CD14-positive monocyte (primary cell): ENCODE results near the gene NOC2L. TPM values are rescaled to one million over a fixed set of nuclear protein-coding genes. Genes with fewer than 3 reads are reported as not detected.

ENCODE experiments used
- DNase-seq, 3 donors: peaks; one replicate each; pipeline ENCODE4 v3.0.0-alpha.2; 2011 to 2022
- H2AFZ ChIP-seq: 2 replicates; pipeline ENCODE4 v1.6.0; 2012; ENCODE audit warnings: mild to moderate bottlenecking, low read depth, low read length, inconsistent platforms; ENCODE audit not compliant: insufficient read depth, poor library complexity, severe bottlenecking
- H3K27ac ChIP-seq, 2 donors: 1 replicate in 1 of 2; 2 replicates in 1 of 2; pipeline ENCODE4 v1.5.1; 2012 to 2013; ENCODE audit warnings: low read length in 2 of 2, control low read depth in 1 of 2, inconsistent platforms in 1 of 2, low read depth in 1 of 2, mild to moderate bottlenecking in 1 of 2
- H3K27me3 ChIP-seq, 2 donors: one replicate each; pipeline versions ENCODE4 v1.6.0 to v1.6.1; 2011 to 2013; ENCODE audit warnings: low read length in 2 of 2; ENCODE audit not compliant: control insufficient read depth in 2 of 2, insufficient read depth in 2 of 2
- H3K36me3 ChIP-seq, 2 donors: replicated peaks in 1 of 2; 1 replicate in 1 of 2; 2 replicates in 1 of 2; pipeline versions ENCODE4 v1.5.1 to v1.6.1; 2012 to 2013; ENCODE audit warnings: low read length in 2 of 2, control low read depth in 1 of 2, inconsistent platforms in 1 of 2, mild to moderate bottlenecking in 1 of 2; ENCODE audit not compliant: insufficient read depth in 2 of 2, control insufficient read depth in 1 of 2
- H3K4me1 ChIP-seq, 2 donors: 1 replicate in 1 of 2; 2 replicates in 1 of 2; pipeline versions ENCODE4 v1.5.1 to v1.6.1; 2012 to 2013; ENCODE audit warnings: low read length in 2 of 2, control low read depth in 1 of 2, inconsistent platforms in 1 of 2, mild to moderate bottlenecking in 1 of 2, moderate library complexity in 1 of 2; ENCODE audit not compliant: insufficient read depth in 2 of 2, control insufficient read depth in 1 of 2
- H3K4me2 ChIP-seq: replicated peaks from 2 replicates; pipeline ENCODE3; 2012; ENCODE audit warnings: low read length, moderate library complexity, mild to moderate bottlenecking; ENCODE audit not compliant: poor library complexity, severe bottlenecking; ENCODE audit errors: extremely low read depth
- H3K4me3 ChIP-seq, 3 experiments: fragments of 200-600 bp in 1 of 3; sonication (generic) in 1 of 3; replicated peaks in 1 of 3; 1 replicate in 2 of 3; 2 replicates in 1 of 3; pipeline ENCODE4 v1.5.1; 2011 to 2013; ENCODE audit warnings: low read length in 3 of 3, mild to moderate bottlenecking in 3 of 3, control low read depth in 2 of 3, low read depth in 2 of 3, inconsistent platforms in 1 of 3, moderate library complexity in 1 of 3
- H3K79me2 ChIP-seq: 2 replicates; pipeline ENCODE4 v1.6.0; 2012; ENCODE audit warnings: mild to moderate bottlenecking, control low read depth, inconsistent platforms, low read length, moderate library complexity; ENCODE audit not compliant: insufficient read depth
- H3K9ac ChIP-seq: 2 replicates; pipeline ENCODE4 v1.6.0; 2017; ENCODE audit warnings: low read length, mild to moderate bottlenecking; ENCODE audit not compliant: insufficient read depth, poor library complexity, severe bottlenecking
- H3K9me3 ChIP-seq, 2 donors: replicated peaks in 1 of 2; 1 replicate in 1 of 2; 2 replicates in 1 of 2; pipeline versions ENCODE4 v1.5.1 to v1.6.1; 2012 to 2013; ENCODE audit warnings: low read length in 2 of 2, control low read depth in 1 of 2; ENCODE audit not compliant: control insufficient read depth in 1 of 2, insufficient read depth in 1 of 2
- H4K20me1 ChIP-seq: 2 replicates; pipeline ENCODE4 v1.6.0; 2012; ENCODE audit warnings: mild to moderate bottlenecking, low read length, control low read depth, moderate library complexity; ENCODE audit not compliant: insufficient read depth
- H3K27ac Mint-ChIP-seq, 7 donors: one replicate each; pipeline ENCODE4 v1.8.0; 2020; ENCODE audit warnings: mild to moderate bottlenecking in 7 of 7, mixed read lengths in 7 of 7, moderate library complexity in 6 of 7, inconsistent platforms in 2 of 7
- H3K27me3 Mint-ChIP-seq, 3 donors: one replicate each; pipeline ENCODE4 v1.8.0; 2021 to 2022; ENCODE audit warnings: low read depth in 3 of 3, mild to moderate bottlenecking in 3 of 3, mixed read lengths in 3 of 3, moderate library complexity in 3 of 3, inconsistent platforms in 1 of 3
- H3K36me3 Mint-ChIP-seq, 2 donors: one replicate each; pipeline ENCODE4 v1.8.0; 2020; ENCODE audit warnings: mixed read lengths in 2 of 2, inconsistent platforms in 1 of 2, mild to moderate bottlenecking in 1 of 2
- H3K4me1 Mint-ChIP-seq: one replicate; pipeline ENCODE4 v1.8.0; 2020; ENCODE audit warnings: mild to moderate bottlenecking, mixed read lengths
- H3K4me3 Mint-ChIP-seq, 2 donors: one replicate each; pipeline ENCODE4 v1.8.0; 2020; ENCODE audit warnings: mild to moderate bottlenecking in 2 of 2, mixed read lengths in 2 of 2, moderate library complexity in 1 of 2
- H3K9me3 Mint-ChIP-seq, 7 donors: one replicate each; pipeline ENCODE4 v1.8.0; 2020 to 2022; ENCODE audit warnings: mixed read lengths in 7 of 7, mild to moderate bottlenecking in 6 of 7, moderate library complexity in 6 of 7, inconsistent platforms in 2 of 7
- WGBS: methylation state at CpG from one replicate; pipeline ENCODE4 v1.1.5; 2013; ENCODE audit warnings: missing lambda C conversion rate; ENCODE audit not compliant: insufficient coverage; 5-methylcytosine and 5-hydroxymethylcytosine counted together
- intact Hi-C, 2 donors: fragments of 100-400 bp; cut with micrococcal nuclease; formaldehyde crosslinking; loops; one replicate each; pipeline versions ENCODE4 v1.15.0 to v1.15.1; 2023
- polyA plus RNA-seq, 3 donors: library from polyadenylated mRNA; depleted of rRNA in 1 of 3; unstranded in 2 of 3; stranded (reverse) in 1 of 3; fragments of 300-500 nt in 2 of 3; fragments of >200 nt in 1 of 3; fragmentation: Illumina TruSeq in 2 of 3; gene quantifications; 1 replicate in 2 of 3; 2 replicates in 1 of 3; pipeline ENCODE4 v1.2.3, GENCODE V29; 2012 to 2021
- TF ChIP-seq, protein P1 (sequence below): fragments of 200-600 bp; IDR thresholded peaks from one replicate; pipeline ENCODE4 v1.8.0; 2022; ENCODE audit warnings: antibody characterized with exemption, mild to moderate bottlenecking

Gene NOC2L
- polyA plus RNA-seq, 3 donors: 34.5 to 47.9 (median 35.8) TPM

DNA sequence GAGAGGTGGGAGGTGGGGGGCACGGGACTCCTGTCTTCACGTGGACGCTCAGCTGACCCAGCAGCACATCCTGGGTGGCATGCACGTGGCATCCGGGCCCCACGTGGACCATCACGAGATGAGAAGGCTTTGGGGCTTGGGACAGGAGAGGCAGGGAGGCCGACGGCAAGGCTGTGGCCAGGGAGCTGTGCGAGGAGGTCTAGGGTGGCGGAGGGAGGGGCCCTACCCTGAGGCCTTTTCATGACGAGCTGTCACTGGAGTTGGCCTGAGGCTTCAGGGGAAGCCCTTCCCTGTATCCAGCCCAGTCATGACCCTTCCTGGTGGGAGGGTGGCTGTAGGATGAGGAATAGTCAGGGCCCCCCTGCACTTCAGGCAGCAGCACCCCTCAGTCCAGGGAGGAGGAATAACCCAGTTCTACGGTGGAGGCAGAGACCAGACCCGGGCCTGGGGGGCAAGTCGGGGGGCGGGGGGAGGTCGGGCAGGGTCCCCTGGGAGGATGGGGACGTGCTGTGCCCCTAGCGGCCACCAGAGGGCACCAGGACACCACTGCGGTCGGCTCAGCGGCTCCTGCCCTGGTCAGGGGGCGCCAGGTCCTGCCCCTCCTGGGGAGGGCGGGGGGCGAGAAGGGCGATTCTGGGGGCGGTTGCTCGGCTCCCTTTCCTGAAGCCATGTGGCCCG, 24.9 kb upstream of the NOC2L start:
- H3K9me3 ChIP-seq: no peaks in the 10 kb centered on the region
- H4K20me1 ChIP-seq: no peaks in the 10 kb centered on the region
- no peaks in the 10 kb centered on the region for H3K36me3 ChIP-seq
- no peak overlapping the region for H3K4me3 ChIP-seq
- no peaks in the 10 kb centered on the region for H3K79me2 ChIP-seq
- no peak overlapping the region for H3K4me3 Mint-ChIP-seq
- no peak overlapping the region for H3K9ac ChIP-seq
- TF ChIP-seq, protein P1, sequence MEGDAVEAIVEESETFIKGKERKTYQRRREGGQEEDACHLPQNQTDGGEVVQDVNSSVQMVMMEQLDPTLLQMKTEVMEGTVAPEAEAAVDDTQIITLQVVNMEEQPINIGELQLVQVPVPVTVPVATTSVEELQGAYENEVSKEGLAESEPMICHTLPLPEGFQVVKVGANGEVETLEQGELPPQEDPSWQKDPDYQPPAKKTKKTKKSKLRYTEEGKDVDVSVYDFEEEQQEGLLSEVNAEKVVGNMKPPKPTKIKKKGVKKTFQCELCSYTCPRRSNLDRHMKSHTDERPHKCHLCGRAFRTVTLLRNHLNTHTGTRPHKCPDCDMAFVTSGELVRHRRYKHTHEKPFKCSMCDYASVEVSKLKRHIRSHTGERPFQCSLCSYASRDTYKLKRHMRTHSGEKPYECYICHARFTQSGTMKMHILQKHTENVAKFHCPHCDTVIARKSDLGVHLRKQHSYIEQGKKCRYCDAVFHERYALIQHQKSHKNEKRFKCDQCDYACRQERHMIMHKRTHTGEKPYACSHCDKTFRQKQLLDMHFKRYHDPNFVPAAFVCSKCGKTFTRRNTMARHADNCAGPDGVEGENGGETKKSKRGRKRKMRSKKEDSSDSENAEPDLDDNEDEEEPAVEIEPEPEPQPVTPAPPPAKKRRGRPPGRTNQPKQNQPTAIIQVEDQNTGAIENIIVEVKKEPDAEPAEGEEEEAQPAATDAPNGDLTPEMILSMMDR: peak; percentile 97
- H3K9me3 Mint-ChIP-seq: peaks cover 0 to 6% (median 4%) of the 10 kb centered on the region in 7 donors
- WGBS: 22% methylated on average over 23 of the region's 29 CpGs
- peak in 2 of 3 donors; percentile 29 to 50 for DNase-seq
- H3K4me1 ChIP-seq: no peaks in the 10 kb centered on the region
- peak overlapping the region in 1 of 7 donors; percentile 24 for H3K27ac Mint-ChIP-seq
- intact Hi-C loops: loop anchor here (5.0 to 10.0 kb wide), 2 partner anchors 78 to 81 kb away; no protein-coding TSS in a partner anchor
- no peak overlapping the region for H3K27ac ChIP-seq
- H3K27me3 ChIP-seq: peaks cover 0 to 13% of the 10 kb centered on the region in 2 donors
- no peak overlapping the region for H2AFZ ChIP-seq
- peaks cover 37 to 59% (median 43%) of the 10 kb centered on the region in 3 donors for H3K27me3 Mint-ChIP-seq
- H3K4me2 ChIP-seq: no peak overlapping the region
- no peaks in the 10 kb centered on the region for H3K4me1 Mint-ChIP-seq
- no peaks in the 10 kb centered on the region for H3K36me3 Mint-ChIP-seq

DNA sequence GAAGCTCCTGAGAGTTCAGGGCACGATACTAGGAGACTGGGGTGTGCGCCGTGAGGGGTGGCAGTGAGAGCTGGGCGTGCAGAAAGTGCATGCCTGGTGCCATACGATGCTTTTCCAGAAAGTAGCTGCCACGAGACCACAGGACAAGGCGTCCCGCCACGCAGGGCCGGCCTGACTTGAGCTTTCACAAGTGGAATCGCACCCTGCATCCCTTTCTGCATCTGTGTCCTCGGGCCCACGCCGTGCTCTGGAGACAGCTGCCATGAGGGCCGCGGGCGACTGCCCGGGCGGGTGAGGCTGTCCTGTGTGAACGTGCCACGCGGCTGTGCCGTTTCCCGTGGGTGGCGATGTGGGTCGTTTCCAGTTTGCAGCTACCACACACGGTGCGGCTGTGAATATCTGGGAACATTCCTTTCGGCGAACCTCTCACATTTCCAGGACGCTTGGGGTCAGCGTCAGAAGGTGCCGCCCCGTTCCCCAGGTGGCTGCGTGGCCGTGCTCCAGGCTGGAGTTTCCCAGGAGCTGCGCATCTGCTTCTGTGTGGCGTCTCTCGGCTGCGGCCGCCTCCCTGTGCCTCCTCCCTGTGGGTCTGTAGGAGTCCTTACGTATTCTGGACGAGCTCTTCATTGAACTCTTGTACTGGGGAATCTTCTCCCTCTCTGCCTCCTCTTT, 23.8 kb upstream of the NOC2L start:
- Histone ChIP-seq H4K20me1 (no peaks in the 10 kb centered on the region), H3K9me3 (peaks cover 0 to 5% of the 10 kb centered on the region in 2 donors), H3K27me3 (peaks cover 0 to 9% of the 10 kb centered on the region in 2 donors), H3K4me3 (no peak overlapping the region), H3K4me1 (no peaks in the 10 kb centered on the region), H3K27ac (no peak overlapping the region), H3K4me2 (no peak overlapping the region), H3K79me2 (no peaks in the 10 kb centered on the region), H3K36me3 (no peaks in the 10 kb centered on the region), H2AFZ (no peak overlapping the region), H3K9ac (no peak overlapping the region)
- H3K9me3 Mint-ChIP-seq: peaks cover 2 to 6% (median 4%) of the 10 kb centered on the region in 7 donors
- DNase-seq: no peak
- TF ChIP-seq, protein P1: no peak
- intact Hi-C loops: loop anchor here (5.0 to 10.0 kb wide), 2 partner anchors 79 to 82 kb away; no protein-coding TSS in a partner anchor
- H3K4me3 Mint-ChIP-seq: peak overlapping the region in 1 of 2 donors; percentile 59
- H3K36me3 Mint-ChIP-seq: no peaks in the 10 kb centered on the region
- H3K4me1 Mint-ChIP-seq: no peaks in the 10 kb centered on the region
- no peak overlapping the region for H3K27ac Mint-ChIP-seq
- peaks cover 30 to 49% (median 33%) of the 10 kb centered on the region in 3 donors for H3K27me3 Mint-ChIP-seq
- WGBS: 88% methylated on average over 36 of the region's 43 CpGs
